LNCaP clone FGC (cell line): ENCODE measurements around the gene ANXA6.

Experiments used
- DNase-seq: peaks from one replicate; pipeline ENCODE4 v3.0.0-alpha.2; 2011; ENCODE audit warnings: low read depth
- H3K4me3 ChIP-seq: 2 replicates; pipeline ENCODE4 v1.5.1; 2011; ENCODE audit warnings: mild to moderate bottlenecking, low read depth, low read length, control low read depth
- TF ChIP-seq, protein P1 (sequence below): IDR thresholded peaks from 2 replicates; pipeline ENCODE4 v1.5.1; 2012; ENCODE audit warnings: mild to moderate bottlenecking; ENCODE audit not compliant: control insufficient read depth, insufficient read depth; ENCODE audit errors: extremely low read depth

ANXA6 gene

DNA sequence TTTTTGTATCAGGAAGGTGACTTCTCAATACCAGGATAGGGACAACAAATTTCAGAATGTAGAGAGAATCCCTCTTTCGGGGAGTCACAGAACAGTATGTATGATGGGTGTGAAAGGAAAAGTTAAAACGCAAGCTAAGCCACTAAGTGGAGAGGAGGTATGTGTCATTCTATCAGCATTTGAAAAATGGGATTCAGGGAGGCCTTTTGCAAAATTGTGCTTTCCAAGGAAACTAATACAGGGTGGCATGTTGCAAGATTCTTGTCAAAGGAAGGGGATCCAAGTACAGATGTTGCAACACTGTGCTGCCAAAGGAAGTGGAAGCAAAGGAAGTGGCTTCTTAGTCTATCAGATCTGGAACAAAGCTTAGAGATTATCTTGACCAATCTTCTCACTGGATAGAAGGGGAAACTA, 64.1 kb downstream of the ANXA6 start:
- DNase-seq: no peak

GRCh38 chr5:151092762-151093161, 64.8 kb downstream of the ANXA6 start:
- no peak overlapping the region for H3K4me3 ChIP-seq
- TF ChIP-seq, protein P1, sequence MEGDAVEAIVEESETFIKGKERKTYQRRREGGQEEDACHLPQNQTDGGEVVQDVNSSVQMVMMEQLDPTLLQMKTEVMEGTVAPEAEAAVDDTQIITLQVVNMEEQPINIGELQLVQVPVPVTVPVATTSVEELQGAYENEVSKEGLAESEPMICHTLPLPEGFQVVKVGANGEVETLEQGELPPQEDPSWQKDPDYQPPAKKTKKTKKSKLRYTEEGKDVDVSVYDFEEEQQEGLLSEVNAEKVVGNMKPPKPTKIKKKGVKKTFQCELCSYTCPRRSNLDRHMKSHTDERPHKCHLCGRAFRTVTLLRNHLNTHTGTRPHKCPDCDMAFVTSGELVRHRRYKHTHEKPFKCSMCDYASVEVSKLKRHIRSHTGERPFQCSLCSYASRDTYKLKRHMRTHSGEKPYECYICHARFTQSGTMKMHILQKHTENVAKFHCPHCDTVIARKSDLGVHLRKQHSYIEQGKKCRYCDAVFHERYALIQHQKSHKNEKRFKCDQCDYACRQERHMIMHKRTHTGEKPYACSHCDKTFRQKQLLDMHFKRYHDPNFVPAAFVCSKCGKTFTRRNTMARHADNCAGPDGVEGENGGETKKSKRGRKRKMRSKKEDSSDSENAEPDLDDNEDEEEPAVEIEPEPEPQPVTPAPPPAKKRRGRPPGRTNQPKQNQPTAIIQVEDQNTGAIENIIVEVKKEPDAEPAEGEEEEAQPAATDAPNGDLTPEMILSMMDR: no peak
- no peak for DNase-seq

More for the DNA sequence above, 64.1 kb downstream of the ANXA6 start:
- TF ChIP-seq, protein P1: no peak
- H3K4me3 ChIP-seq: no peak overlapping the region

- no peak for DNase-seq
- H3K4me3 ChIP-seq: no peak overlapping the region
- TF ChIP-seq, protein P1: no peak
Observed at GRCh38 chr5:151089726-151090125, 67.9 kb downstream of the ANXA6 start.

DNA sequence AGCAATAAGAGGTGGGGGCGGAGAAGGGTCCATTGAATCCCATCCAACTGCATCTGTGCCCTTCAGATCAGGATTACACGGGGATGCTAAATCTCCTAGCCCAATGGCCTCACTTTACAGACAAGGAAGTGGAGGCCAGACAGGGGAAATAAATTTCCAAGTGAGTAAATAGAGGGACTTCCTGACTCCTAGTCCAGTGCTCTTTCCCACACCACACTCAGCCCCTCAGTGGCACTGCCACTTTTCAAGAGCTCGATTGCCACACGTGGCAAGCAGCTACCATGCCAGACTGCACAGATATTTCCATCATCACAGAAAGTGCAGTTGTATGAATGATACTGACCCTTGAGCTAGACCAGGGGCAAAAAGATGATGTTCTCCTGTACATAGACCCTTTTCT, 68.6 kb downstream of the ANXA6 start:
- TF ChIP-seq, protein P1: no peak
- no peak overlapping the region for H3K4me3 ChIP-seq
- DNase-seq: no peak

- H3K4me3 ChIP-seq: no peak overlapping the region
- no peak for DNase-seq
- TF ChIP-seq, protein P1: no peak
Observed at GRCh38 chr5:151087486-151087885, 70.1 kb downstream of the ANXA6 start.

GRCh38 chr5:151086905-151087360, 70.6 kb downstream of the ANXA6 start:
- TF ChIP-seq, protein P1: no peak
- no peak overlapping the region for H3K4me3 ChIP-seq
- DNase-seq: no peak

DNA sequence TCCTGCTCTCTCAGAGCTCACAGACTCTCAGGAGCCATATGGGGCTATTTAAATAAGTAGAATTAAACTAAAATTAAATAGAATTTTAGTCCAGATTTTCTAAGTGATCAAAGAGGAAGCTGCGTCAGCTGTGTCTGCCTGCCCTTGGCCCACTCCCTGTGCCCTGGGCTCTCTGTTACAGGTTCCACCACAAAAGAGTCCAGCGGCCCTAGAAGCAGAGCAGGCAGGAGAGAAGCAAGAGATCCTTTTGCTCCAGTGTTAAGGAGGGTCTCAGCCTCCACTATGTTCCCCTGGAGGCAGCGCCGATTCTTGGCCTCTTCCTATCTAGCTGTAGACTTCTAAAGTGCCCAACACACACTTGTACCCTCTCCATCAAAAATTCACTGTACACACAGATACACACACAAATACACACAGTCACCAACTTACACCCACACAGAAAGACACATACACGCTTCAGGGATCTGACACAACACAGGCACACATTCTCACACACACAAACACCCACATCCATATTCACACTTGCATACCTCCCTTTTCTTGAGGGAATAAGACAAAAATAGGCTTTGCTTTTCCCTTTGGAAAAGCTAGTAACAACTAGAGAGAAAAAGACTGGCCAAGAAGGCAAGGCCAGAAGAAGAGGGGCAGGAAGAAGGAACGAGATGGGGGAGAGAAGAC, 71.2 kb downstream of the ANXA6 start:
- DNase-seq: no peak
- TF ChIP-seq, protein P1: no peak
- no peak overlapping the region for H3K4me3 ChIP-seq
